ENCODE measurements around the gene DUSP16.
"Not testable (repeated sequence)": the region's sequence is repeated elsewhere in the genome, so short reads cannot be mapped to it uniquely, and the experiment has no call there.

The DUSP16 gene

DNA sequence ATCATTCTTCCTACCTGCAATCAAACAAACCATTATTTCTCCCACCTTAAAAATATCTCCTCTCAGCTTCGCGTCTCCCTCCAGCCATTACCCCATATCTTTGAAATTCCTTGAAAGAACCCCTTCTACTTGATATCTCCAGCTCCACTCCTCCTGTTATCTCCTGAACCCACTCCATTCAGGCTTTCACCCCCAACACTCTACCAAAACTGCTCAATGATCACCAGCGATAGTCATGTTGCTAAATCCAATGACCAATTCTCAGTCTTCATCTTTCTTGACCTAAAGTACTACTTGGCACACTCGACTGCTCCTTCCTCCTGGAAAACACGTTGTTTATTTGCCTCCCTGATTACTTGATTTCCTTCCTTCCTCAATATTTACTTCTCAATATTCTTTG lies 70.1 kb downstream of the DUSP16 start:
- no peak for DNase-seq (ENCODE audit: low spot score)

- DNase-seq (ENCODE audit: low spot score) = no peak
Observed at GRCh38 chr12:12491606-12492005, 71.1 kb downstream of the DUSP16 start.

DNA sequence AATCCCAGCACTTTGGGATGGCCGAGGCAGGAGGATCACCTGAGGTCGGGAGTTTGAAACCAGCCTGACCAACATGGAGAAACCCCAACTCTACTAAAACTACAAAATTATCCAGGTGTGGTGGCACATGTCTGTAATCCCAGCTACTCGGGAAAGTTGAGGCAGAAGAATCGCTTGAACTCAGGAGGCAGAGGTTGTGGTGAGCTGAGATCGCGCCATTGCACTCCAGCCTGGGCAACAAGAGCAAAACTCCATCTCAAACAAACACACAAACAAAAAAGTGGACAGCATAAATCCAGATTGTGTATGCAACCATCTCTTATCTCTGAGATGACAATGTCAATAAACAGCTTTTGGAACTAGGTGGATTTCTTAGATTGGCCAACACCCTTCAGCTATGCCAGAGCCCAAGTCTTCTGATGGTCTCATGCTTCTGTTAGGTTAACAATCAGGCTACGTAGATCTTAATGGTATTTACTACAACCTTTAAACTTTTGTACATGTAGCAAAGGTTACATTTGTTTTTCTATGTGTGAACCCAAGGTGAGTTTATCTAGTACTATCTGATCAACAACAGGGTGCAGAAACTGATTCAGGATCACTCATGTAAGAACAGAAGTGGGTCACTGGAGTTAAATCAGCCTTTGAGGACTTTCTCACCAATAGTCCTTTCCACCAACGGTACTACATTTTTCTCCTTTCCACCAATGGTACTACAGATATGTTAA lies 73.7 kb downstream of the DUSP16 start:
- no peak for DNase-seq (ENCODE audit: low spot score)

GRCh38 chr12:12488296-12488695 lies 74.4 kb downstream of the DUSP16 start:
- DNase-seq (ENCODE audit: low spot score) = no peak

- no peak for DNase-seq (ENCODE audit: low spot score)
Observed at GRCh38 chr12:12487490-12487889, 75.2 kb downstream of the DUSP16 start.

DNA sequence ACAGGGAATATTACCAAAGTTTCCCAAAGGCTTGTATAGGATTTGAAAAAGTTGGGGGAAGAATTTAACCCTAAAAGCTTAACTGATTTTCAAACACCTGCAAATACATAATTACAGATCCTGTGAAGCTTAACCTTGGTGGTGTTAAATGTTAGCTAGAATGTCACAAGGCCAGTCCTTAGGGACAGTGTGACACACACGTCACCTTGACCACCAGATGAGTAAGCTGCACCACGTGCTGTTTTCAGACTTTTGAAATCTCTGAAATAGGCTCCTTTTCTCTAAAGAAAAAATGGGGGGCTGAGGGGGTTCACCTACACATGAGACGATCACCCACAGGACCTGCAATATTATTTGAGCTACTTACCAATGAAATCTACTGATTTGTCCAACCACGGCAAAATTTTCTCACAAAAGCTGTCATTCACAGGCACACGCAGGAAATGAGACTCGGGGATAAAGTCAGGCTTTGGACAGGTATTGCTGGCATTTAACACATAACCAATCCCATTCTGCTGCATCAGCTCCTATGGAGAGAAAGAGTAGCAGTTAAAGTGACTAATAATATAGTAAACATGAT lies 75.9 kb downstream of the DUSP16 start:
- no peak for DNase-seq (ENCODE audit: low spot score)

GRCh38 chr12:12483438-12483837 lies 79.2 kb downstream of the DUSP16 start:
- no peak for DNase-seq (ENCODE audit: low spot score)

DNA sequence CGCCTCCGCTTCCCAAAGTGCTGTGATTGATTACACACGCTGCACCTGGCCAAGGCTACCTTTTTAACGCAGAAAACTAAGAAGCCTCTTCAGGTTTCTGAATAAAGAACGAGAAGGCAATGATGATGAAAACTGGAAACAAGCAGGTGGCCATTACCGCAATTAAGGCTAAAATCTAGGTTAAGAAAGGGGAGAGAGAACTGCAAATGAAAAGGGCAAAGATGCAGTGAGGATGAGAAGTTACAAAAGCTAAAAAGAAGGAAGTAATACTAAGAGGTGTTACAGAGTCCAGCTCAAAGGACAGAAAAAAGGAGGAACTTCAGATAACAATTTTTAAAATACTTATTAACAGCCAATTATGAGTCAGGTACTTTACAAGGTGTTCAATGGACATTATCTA lies 79.7 kb downstream of the DUSP16 start:
- DNase-seq (ENCODE audit: low spot score) = no peak

DNA sequence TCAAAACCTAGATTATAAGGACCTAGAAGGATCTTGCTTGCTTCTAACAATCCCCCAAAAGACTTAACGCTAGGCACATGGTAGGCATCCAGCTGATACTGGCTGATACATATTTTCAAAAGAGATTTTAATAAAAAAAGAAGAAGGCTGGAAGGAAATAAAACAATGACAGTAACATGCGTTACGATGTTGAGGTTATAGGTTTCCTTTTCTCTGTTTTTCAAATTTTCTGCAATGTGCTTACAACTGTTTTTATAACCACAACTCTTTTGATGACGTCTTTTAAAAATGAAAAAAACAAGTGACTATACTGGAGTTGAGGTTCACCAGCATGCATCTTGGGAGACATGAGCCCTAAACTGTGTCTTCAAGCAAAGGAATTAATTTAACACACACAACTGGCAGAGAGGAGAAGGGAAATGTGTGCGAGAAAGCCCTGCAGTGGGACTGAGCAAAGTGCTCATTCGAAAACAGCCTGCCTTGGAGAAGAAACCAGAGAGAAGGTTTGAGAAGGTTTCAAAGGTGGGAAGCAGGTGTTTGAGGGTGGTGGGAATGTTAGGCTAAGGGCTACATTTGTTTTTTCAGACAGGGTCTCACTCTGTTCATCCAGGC lies 80.4 kb downstream of the DUSP16 start:
- DNase-seq (ENCODE audit: low spot score) = no peak

DNA sequence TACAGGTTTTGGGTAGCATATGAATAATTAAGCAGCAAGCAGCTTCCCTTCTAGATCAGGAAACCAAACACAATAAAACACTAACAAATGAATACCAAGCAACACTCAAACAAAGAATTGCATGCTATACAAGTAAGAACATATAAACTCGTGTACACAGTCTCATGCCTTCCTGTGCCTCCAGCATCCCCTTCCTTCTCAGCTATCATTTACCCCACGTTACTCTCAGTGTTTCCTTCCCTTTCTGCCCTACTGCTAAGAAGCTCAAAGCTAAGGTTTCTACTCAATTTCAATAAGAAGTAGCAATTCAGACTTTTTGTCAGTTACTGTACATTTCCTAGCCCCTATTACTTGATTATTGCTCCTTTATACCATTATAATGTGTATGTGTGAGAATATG lies 81.0 kb downstream of the DUSP16 start:
- no peak for DNase-seq (ENCODE audit: low spot score)

GRCh38 chr12:12480074-12480473 lies 82.6 kb downstream of the DUSP16 start:
- no peak for DNase-seq (ENCODE audit: low spot score)

GRCh38 chr12:12477532-12477890 lies 85.2 kb downstream of the DUSP16 start:
- DNase-seq (ENCODE audit: low spot score) = no peak

DNA sequence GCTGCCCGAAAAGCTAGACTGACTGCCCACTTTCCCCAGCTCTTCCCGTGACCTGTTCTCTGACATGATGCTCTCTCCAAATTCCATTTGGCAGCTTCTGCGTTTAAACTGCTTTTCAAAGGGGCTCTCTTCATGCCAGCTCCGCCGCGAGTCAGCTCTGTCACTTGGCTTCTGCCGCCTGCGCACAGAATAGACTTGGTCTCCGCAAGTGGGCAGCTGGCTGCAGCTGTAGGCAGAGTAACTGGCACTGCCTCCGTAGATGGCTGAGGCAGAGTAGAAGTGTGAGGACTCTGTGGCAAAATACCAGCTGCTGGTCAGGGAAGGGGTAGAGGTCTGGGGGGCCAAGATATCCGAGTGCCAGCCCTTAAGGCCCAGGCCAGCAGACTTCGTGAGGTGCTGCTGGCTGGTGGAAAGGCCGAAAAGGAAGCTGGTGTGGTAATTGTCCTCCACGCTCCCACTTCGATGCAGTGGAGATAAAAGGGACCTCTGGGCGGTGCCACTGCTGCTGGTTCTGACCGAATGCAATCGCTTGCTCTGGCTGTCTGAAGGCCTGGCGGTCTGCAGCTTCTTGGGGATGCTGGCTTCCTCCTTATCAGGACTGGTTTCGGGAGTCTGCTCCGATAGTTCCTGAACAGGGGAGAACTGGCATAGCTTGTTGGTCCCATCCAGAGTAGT lies 85.7 kb downstream of the DUSP16 start:
- no peak for DNase-seq (ENCODE audit: low spot score)

GRCh38 chr12:12474931-12475795 lies 87.5 kb downstream of the DUSP16 start:
- DNase-seq (ENCODE audit: low spot score) = no peak

DNA sequence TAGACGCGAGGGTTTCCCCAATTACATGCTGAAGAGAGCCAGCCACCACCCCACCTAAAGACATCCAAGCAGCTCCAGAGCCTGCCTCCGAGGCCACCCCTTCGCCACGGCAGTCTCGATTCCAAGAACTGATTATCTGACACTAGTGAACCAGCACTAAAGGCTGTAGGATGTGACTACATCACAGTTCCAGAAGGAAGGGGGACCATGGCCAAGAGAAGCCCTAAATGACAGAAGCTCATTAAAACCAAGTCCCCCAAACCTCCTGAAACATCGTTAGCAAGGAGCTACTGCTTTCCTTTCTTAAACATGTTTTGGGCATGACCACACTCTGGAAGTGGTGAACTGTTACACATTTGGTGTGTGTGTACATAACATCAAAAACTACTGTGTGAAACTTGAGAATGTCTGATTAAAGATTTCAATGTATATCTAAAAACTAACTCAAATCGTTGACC lies 88.2 kb downstream of the DUSP16 start:
- DNase-seq (ENCODE audit: low spot score) = no peak

GRCh38 chr12:12473223-12473622 lies 89.4 kb downstream of the DUSP16 start:
- no peak for DNase-seq (ENCODE audit: low spot score)

DNA sequence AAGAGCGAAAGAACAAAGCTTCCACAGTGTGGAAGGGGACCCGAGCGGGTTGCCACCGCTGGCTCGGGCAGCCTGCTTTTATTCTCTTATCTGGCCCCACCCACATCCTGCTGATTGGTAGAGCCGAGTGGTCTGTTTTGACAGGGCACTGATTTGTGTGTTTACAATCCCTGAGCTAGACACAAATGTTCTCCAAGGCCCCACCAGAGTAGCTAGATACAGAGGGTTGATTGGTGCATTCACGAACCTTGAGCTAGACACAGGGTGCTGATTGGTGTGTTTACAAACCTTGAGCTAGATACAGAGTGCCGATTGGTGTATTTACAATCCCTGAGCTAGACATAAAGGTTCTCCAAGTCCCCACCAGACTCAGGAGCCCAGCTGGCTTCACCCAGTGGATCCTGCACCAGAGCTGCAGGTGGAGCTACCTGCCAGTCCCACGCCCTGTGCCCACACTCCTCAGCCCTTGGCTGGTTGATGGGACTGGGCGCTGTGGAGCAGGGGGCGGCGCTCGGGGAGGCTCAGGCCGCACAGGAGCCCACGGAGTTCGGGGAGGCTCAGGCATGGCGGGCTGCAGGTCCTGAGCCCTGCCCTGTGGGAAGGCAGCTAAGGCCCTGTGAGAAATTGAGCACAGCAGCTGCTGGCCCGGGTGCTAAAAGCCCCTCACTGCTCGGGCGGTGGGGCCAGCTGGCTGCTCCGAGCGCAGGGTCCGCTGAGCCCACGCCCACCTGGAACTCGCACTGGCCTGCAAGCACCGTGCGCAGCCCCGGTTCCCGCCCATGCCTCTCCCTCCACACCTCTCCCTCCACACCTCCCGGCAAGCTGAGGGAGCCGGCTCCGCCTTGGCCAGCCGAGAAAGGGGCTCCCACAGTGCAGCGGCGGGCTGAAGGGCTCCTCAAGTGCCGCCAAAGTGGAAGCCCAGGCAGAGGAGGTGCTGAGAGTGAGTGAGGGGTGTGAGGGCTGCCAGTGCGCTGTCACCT lies 90.4 kb downstream of the DUSP16 start:
- not testable (repeated sequence) for DNase-seq (ENCODE audit: low spot score)

GRCh38 chr12:12470751-12471306 lies 91.8 kb downstream of the DUSP16 start:
- DNase-seq (ENCODE audit: low spot score) = no peak

DNA sequence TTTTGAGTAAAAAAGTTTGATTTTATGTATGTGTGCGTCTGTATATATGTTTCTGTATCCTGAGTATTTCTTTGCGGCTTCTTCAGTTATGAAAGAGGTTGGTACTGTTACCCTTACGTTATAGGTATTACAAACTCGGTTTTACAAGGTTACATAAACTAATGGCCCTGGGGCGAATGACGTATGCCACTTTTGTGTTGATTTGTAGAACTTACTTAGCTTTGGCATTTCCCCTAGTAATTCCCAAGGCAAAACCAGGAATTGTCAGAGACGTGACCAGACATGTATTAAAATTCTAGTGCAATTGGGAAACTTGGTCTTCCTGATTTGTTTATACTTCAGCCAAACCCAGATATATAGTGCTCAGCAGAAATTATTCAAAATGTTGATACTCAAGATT lies 93.3 kb downstream of the DUSP16 start:
- no peak for DNase-seq (ENCODE audit: low spot score)

GRCh38 chr12:12468575-12468974 lies 94.1 kb downstream of the DUSP16 start:
- no peak for DNase-seq (ENCODE audit: low spot score)

Measured in LoVo (cell line).